ENCODE data around the gene PARN. TPM values are rescaled to one million over a fixed set of nuclear protein-coding genes. Genes with fewer than 3 reads are reported as not detected.
"Not testable (repeated sequence)": the region's sequence is repeated elsewhere in the genome, so short reads cannot be mapped to it uniquely, and the experiment has no call there.

The PARN gene
- total and polyA plus RNA-seq, 2 of the 8 experiments (the other 6 are each of a cell fraction or from before 2014, with no cell fraction given): 24.5 to 44.6 TPM

DNA sequence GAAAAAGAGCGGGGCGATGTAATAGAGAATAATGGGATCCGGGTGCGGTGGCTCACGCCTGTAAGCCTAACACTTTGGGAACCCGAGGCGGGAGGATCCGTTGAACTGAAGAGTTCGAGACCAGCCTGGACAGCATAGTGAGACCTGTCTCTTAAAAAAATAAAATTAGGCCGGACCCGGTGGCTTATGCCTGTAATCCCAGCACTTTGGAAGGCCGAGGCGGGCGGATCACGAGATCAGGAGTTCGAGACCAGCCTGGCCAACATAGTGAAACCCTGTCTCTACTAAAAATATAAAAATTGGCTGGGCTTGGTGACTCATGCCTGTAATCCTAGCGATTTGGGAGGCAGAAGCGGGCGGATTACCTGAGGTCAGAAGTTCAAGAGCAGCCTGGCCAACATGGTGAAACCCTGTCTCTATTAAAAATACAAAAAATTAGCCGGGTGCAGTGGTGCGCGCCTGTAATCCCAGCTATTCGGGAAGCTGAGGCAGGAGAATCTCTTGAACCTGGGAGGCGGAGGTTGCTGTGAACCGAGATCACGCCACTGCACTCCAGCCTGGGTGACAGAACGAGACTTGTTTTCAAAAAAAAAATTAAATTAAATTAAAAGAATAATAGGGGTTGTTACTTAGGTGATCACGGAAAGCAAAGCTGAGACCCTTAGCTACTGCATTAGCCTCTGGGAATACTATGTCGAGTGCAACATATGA, 715 bp upstream of the PARN start:
- Histone ChIP-seq H2BK120ac (replicated peaks; ENCODE audit: low read depth, low read length) (peak overlapping the region; percentile 68), H3K18ac (ENCODE audit: extremely low read depth, low read length) (peak overlapping the region; percentile 88; the same call in 1 of the 2 replicates), H2BK5ac (ENCODE audit: low read depth, low read length) (peak overlapping the region; percentile 91), H3K4me3 (ENCODE audit: extremely low read depth in 1 of 4, insufficient read depth in 2 of 4, low read depth in 3 of 4, low read length in 4 of 4) (peak overlapping the region in 3 of 4 experiments; percentile 23 to 90 (median 82); a peak in 3 of 8 replicates), H4K8ac (ENCODE audit: extremely low read depth, insufficient read depth, low read length) (peak overlapping the region; percentile 57; the same call in 1 of the 2 replicates), H4K5ac (ENCODE audit: insufficient read length, low read depth, low read length) (peak overlapping the region; percentile 97), H2AK5ac (ENCODE audit: low read depth, low read length) (peak overlapping the region; percentile 87; the same call in 1 of the 2 replicates), H3K27ac (ENCODE audit: low read depth, low read length) (peak overlapping the region; percentile 74), H3K56ac (replicated peaks; ENCODE audit: insufficient read length, low read depth, low read length) (peak overlapping the region; percentile 44), H2BK12ac (ENCODE audit: low read depth, low read length) (peak overlapping the region; percentile 92; the same call in 1 of the 2 replicates), H3K4me1 (replicated peaks in 1 of 4; ENCODE audit: control insufficient read depth in 3 of 4, insufficient read depth in 4 of 4, low read length in 3 of 4) (peaks cover 14 to 19% (median 16%) of the 10 kb centered on the region in 4 experiments), H3K79me2 (ENCODE audit: control insufficient read depth in 1 of 2, insufficient read depth in 2 of 2, low read length in 2 of 2) (peaks cover 6 to 41% of the 10 kb centered on the region in 2 experiments; a peak in 3 of 4 replicates), H3K9ac (replicated peaks in 1 of 4; ENCODE audit: extremely low read depth in 1 of 4, low read depth in 3 of 4, low read length in 3 of 4) (peak overlapping the region in 3 of 4 experiments; percentile 57 to 83 (median 65); a peak in 6 of 7 replicates), H3K36me3 (ENCODE audit: control insufficient read depth in 2 of 4, insufficient read depth in 4 of 4, low read length in 3 of 4) (peaks cover 0 to 25% (median 10%) of the 10 kb centered on the region in 4 experiments; a peak in 5 of 8 replicates), H3K4ac (replicated peaks; ENCODE audit: insufficient read length, low read depth, low read length) (peak overlapping the region; percentile 79), H3K4me2 (ENCODE audit: insufficient read depth in 1 of 2, low read depth in 2 of 2, low read length in 2 of 2) (peak overlapping the region; percentile 60 to 86)
- H4K91ac ChIP-seq (replicated peaks; ENCODE audit: insufficient read length, low read length); FAIRE-seq; H3K23me2 ChIP-seq (ENCODE audit: low read depth, low read length); H4K20me1 ChIP-seq (replicated peaks in 1 of 2; ENCODE audit: control insufficient read depth in 1 of 2, insufficient read depth in 2 of 2, low read length in 2 of 2); H3K23ac ChIP-seq (ENCODE audit: insufficient read length); H2BK15ac ChIP-seq (ENCODE audit: low read length); H2AFZ ChIP-seq (ENCODE audit: low read length); DNase-seq (ENCODE audit: low read depth in 1 of 2, low spot score in 2 of 2); H3K79me1 ChIP-seq (ENCODE audit: low read depth, low read length); H3K9me3 ChIP-seq (ENCODE audit: insufficient read depth in 2 of 2, low read depth in 1 of 2, low read length in 1 of 2); H3K14ac ChIP-seq (ENCODE audit: insufficient read length); H3K27me3 ChIP-seq (replicated peaks in 1 of 4; ENCODE audit: control insufficient read depth in 3 of 4, extremely low read depth in 1 of 4, insufficient read depth in 3 of 4, low read length in 3 of 4); H2BK20ac ChIP-seq (ENCODE audit: low read length): not testable (repeated sequence)
- POLR2A ChIA-PET (ENCODE audit: partially characterized antibody): interaction anchor here (0.5 to 2.4 kb wide), 12 partner anchors 8 to 709 kb away, joined by 3 to 19 read pairs (median 5); no protein-coding TSS in a partner anchor
- WGBS, 2 experiments (ENCODE audit: extremely low coverage in 1 of 2, insufficient coverage in 1 of 2, insufficient read length in 1 of 2, insufficient replicate concordance in 2 of 2, low coverage in 1 of 2, low lambda C conversion rate in 2 of 2, missing lambda C conversion rate in 1 of 2): 91% methylated on average over 29 of the region's 29 CpGs; no CpG with 5 or more reads in 1 of the 2 experiments
- CTCF ChIA-PET (ENCODE audit: partially characterized antibody): interaction anchor here (1.0 kb wide), 1 partner anchor 11 kb away, joined by 3 read pairs; no protein-coding TSS in a partner anchor
- TF ChIP-seq, protein P1, sequence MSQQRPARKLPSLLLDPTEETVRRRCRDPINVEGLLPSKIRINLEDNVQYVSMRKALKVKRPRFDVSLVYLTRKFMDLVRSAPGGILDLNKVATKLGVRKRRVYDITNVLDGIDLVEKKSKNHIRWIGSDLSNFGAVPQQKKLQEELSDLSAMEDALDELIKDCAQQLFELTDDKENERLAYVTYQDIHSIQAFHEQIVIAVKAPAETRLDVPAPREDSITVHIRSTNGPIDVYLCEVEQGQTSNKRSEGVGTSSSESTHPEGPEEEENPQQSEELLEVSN (IDR thresholded peaks at IDR 0.05): peak; percentile 16; the same call in 1 of the 2 replicates
